SKM-1 treated with dmso at 0.1 percent for 144 hours (cell line): ENCODE data around the gene PRKAG2.
"Not testable (repeated sequence)": the region's sequence is repeated elsewhere in the genome, so short reads cannot be mapped to it uniquely, and the experiment has no call there.

ENCODE experiments used
- DNase-seq: peaks from one replicate; lab custom pipeline; 2025; ENCODE audit not compliant: unreplicated experiment; lab: John Stamatoyannopoulos, UW

PRKAG2 gene

GRCh38 chr7:151600331-151600730 lies 276.6 kb downstream of the PRKAG2 start:
- DNase-seq: no peak

GRCh38 chr7:151599401-151600227 lies 277.3 kb downstream of the PRKAG2 start:
- no peak for DNase-seq

DNA sequence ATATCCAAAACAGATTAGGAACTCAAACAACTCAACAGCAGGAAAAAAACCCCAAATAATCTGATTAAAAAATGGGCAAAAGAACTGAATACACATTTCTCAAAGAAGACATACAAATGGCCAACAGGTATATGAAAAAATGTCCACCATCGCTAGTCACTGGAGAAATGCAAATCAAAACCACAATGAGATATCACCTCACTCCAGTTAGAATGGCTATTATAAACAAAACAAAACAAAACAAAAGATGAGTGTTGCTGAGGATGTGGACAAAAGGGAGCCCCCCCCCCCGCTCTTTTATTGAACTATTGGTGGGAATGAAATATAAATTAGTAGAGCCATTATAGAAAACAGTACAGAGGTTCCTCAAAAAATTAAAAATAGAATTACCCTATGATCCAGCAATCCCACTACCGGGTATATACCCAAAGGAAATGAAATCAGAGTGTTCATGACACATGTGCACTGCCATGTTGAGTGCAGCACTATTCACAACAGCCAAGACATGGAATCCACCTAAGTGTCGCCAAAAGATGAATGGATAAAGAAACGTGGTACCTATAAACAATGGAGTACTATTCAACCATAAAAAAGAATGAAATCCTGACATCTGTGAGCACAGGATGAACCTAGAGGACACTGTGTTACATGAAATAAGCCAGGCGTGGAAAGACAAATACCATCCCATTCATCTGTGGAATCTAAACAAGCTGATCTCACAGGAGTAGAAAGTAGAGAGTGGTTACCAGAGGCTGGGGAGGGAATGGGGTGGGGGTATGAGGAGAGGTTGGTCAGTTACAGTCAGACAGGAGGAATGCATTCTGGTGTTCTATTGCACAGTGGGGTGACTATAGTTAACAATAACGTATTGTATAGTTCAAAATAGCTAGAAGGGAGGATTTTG lies 279.1 kb downstream of the PRKAG2 start:
- DNase-seq: no peak

DNA sequence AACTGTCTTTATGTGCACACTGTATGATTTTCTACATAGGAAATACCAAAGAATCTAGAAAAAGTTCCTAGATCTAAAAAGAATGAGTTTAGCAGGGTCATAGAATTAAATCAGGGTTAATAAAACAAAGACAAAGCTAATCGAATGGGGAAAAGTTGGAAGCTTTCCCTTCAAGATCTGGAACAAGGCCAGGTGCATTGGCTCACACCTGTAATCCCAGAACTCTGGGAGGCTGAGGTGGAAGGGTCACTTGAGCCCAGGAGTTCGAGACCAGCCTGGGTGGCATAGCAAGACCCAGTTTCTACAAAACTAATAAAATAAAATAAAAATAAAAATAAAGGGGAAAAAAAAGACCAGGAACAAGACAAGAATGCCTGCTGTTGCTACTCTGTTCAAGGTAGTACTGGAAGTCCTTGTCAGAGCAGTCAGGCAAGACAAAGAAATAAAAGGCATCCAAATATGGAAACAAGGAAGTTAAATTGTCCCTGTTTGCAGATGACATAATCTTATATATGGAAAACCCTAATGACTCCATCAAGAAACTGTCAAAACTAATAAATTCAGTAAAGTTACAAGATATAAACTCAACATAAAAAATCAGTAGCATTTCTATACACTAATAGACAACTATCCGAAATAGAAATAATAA lies 281.1 kb downstream of the PRKAG2 start:
- DNase-seq: no peak

DNA sequence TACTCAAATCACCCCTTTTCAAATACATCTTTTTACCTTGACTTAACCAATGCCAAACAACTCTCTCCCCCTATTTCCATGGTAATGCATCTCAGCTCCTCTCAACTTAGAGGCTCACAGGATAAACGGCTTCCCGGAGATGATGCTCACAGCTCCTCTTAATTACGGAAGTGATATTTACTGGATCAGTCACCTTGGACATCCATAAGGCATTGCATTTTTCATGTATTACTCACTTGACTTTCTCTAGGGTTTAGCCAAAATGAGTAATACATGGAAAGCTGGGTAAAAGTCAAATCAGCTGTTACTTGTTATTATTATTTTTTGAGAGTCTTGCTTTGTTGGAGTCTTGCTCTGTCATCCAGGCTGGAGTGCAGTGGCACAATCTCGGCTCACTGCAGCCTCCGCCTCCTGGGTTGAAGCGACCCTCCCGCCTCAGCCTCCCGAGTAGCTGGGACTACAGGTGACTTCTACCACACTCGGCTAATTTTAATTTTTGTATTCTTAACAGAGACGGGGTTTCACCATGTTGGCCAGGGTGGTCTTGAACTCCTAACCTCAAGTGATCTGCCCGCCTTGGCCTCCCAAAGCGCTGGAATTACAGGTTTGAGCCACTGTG lies 283.9 kb downstream of the PRKAG2 start:
- DNase-seq: no peak

- no peak for DNase-seq
Observed at GRCh38 chr7:151592330-151592729, 284.6 kb downstream of the PRKAG2 start.

DNA sequence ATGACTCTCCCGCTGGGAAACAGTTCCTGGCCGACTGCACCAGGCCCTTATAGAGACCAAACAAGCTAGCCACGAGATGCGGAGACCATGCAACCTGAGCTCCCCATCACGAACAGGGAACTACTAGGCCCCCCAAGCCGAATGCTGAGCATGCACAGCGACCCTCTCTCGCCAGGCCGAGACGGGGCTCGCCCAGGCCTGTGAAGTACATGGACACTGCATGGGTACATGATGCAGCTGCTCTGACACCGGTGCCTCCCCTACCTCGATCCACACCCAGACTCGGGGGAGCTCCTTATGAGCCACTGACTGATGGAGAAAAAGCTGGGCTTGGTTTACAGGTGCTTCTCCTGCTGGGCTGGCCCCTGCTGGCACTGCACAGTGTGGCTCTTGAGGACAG lies 285.0 kb downstream of the PRKAG2 start:
- DNase-seq: no peak

DNA sequence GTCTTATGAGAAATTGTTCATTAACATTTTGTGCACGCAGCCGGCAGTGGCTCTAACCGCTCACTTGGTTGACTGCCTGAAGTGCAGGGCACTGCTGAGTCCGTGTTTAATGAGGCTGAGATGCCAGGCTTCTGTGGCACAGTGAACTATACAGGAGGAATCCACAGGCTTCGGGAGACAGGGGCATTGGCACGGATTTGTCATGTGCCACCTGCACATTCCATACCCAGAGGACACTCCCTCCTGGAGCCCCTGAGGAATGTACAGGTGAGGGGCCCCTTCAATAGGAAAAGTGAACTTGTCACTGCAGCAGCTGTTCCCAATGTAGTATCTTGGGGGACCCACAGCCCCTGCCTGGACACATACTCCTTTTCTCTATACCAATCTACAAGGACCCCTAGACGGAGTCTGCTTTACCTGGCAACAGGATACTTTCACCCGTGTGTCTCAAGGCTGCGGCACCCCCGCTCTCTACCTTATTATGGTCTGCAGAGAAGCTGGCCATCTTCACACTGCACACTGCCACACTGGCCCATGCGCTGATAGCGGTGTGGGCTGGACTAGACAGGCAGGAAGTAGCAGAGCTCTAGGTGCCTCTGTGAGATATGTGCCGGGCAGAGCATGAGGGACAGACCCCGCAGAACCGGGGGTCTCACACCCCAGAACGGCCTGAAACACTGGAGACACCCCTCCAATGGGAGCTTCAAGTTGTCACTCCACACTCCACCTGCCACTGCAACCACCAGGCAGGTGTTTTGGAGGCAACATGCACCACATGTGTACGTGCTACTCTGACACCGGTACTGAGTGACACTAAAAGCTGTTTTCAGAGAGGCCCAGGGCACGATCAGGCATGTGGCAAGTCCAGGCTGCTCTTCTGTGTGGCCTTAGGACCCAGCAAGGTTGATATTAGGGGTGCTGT lies 285.8 kb downstream of the PRKAG2 start:
- no peak for DNase-seq

DNA sequence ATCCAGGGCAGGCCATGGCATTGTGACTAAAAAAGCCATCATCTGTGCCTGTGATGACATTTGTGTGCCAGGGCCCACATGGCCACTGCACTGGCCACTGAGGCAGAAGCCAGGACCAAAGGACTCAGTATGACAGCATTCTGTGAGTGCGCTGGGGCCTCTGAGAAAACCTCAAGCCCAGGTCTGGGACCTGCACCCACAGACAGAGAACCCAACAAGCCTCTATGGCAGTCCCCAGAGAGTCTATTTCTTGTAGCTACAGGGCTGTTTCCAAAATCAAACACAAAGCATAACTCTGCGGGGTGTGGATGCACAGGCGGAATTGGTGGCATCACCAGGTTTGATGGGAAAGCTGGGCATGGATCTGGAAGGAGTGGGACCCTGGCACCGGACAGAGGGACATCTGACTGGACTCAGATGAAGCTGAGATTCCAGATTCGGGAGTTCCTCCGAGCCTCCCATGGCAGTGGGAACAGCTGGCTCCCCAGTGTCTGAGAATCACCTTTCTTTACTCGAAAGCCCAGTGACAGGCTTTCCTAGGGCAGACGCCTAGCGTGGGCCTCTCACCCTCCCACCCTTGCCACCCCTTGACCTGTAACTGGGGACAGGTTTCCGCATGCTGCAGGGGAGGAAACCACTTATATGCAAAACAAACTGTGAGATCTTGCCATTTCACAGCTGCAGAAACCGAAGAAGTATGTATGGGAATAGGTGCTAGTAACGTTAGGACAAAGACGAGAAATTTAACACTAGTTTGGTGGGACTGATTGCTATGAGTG lies 286.7 kb downstream of the PRKAG2 start:
- DNase-seq: no peak

GRCh38 chr7:151588982-151589381 lies 287.9 kb downstream of the PRKAG2 start:
- no peak for DNase-seq

DNA sequence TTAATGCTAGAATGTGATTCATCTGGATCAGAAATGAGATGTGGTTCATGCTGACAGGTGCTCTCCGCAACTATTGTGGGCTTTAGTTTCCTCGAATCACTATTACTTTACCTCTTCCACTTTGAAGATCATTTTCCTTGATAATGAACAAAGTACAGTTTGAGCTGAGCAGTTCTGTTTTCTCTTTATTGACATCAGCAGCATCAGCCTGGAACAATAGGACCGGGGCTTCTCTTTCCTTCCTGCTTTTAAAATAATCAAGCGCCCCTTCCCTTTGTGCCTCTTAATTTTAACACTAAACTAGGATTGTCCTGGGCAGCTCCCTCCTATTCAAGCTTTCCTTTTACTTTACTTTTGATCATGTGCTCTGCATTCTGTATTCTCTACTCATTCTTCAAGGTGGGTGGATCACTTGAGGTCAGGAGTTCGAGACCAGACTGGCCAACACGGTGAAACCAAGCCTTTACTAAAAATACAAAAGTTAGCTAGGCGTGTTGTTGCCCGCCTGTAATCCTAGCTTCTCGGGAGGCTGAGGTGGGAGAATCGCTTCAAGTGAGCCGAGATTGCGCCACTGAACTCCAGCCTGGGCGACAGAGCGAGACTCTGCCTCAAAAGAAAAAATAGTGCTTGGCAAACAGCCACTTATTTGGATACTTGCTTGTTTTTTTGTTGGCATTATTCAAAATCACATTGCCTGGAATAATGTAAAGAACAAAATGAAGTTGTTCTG lies 290.2 kb downstream of the PRKAG2 start:
- no peak for DNase-seq

DNA sequence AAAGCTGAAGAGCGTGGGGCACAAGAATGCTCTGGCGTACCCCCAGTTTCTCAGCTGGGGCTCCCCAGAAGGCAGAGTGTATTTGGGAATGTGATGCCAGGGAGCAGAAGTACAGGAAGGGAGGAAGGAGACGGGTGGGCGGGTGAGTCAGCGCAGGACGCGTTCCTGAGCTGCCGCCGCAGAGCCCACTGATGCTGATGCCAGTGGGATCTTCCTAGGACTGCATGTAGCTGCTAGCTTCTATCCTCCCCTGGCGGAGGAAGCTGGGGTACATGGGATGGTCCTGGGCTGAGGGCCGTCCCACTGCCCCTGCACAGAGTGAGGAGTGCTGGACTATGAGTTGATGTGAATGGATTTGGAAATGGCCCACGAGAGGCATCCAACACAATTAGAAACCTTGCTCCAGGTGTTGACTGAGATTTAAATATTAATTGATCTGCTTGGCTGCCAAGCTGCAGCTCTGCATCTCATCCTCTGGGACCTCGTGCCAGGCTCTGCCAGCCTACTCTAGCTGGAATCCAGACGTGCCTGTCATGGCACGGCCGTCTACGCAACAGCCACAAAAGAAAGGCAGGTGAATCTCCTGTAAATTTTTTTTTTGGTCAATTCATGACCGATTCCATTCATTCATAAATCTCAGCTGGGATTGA lies 291.0 kb downstream of the PRKAG2 start:
- DNase-seq: no peak

DNA sequence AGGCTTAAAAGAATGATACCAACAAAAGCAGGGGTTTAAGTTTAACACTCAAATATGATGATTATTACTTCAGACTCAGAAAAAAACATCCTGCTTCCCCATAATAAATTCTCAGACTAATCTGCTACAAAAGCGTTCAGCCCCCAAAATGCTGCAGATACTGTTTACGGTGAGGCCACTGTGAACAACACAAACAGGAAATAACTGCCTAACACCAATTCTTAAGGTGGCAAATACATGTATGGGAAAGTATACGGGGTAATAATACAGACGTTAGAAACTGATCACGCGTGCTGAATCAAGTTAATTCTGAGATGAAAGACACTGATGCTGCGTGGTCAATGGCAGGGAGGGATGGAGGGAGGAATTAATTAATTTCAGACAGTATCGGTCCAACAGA lies 295.2 kb downstream of the PRKAG2 start:
- DNase-seq: no peak

DNA sequence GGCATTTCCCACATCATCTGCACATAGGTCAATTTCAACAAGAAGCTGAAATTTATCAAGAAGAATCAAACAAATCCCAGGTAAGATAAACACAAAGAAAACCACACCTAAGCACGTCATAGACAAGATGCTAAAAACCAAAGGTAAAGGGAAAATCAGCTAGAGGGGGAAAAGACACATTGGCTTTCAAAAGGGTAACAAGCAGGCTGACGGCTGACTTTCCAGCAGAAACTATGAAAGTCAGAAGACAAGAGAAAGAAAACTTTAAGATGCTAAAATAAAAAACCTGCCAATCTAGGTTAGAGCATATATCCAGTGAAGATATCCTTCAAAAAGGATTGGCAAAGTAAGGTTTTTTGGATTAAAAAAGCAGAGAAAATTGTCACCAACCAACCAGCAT lies 297.3 kb downstream of the PRKAG2 start:
- no peak for DNase-seq

- no peak for DNase-seq
Observed at GRCh38 chr7:151575410-151575809, 301.5 kb downstream of the PRKAG2 start.

DNA sequence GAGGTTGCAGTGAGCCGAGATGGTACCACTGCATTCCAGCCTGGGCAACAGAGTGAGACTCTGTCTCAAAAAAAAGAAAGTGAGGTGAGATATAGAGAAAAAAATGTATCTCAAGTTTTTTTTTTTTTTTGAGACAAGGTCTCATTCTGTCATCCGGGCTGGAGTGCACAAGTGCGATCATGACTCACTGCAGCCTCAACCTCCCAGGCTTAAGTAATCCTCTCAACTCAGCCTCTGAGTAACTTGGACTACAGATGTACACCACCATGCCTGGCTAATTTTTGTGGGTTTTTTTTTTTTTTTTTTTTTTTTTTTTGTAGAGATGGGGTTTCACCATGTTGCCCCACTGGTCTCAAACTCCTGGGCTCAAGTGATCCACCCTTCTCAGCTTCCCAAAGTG lies 303.9 kb downstream of the PRKAG2 start:
- DNase-seq: not testable (repeated sequence)

GRCh38 chr7:151572136-151572535 lies 304.8 kb downstream of the PRKAG2 start:
- DNase-seq: no peak

DNA sequence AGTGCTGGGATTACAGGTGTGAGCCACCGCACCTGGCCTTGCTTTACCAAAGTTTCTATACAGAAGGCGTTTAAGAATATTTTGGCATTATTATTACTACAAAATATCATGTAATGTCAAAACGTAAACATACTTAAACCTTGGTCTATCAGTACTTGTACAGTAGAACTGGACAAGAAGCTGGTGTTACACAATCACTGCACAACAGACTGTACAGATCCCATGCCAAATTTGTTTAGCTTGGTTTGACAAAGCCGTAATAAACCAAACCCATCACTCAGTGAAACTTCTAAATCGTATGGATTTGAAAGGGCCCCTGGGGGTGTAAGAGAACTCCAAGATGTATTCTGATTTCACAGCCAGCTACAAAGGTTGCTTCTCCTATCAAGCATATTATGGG lies 305.4 kb downstream of the PRKAG2 start:
- DNase-seq: no peak
